Measurements from ENCODE around the gene TMEM125.

DNA sequence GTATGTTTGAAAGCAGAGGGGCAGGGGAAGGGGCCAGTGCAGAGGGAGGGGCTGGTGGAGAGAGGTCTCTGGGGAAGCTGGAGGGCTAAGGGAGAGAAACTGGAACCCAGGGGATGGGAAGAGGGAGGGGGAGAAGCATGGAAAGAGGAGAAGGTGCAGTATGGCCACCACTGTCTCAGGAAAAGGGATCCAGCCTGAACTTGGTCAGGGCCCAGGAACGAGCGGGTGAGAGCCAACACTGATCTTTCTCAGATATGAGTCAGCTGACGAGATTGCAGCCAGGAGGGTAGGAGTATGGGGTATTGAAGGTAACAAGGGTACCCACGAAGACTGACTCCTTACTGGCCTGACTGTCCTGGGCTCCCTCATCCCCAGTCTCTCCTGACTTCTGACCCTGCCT lies 49.0 kb downstream of the TMEM125 start:
- TF ChIP-seq POLR2A (IDR thresholded peaks at IDR 0.05), result no peak
- TF ChIP-seq, protein P1, sequence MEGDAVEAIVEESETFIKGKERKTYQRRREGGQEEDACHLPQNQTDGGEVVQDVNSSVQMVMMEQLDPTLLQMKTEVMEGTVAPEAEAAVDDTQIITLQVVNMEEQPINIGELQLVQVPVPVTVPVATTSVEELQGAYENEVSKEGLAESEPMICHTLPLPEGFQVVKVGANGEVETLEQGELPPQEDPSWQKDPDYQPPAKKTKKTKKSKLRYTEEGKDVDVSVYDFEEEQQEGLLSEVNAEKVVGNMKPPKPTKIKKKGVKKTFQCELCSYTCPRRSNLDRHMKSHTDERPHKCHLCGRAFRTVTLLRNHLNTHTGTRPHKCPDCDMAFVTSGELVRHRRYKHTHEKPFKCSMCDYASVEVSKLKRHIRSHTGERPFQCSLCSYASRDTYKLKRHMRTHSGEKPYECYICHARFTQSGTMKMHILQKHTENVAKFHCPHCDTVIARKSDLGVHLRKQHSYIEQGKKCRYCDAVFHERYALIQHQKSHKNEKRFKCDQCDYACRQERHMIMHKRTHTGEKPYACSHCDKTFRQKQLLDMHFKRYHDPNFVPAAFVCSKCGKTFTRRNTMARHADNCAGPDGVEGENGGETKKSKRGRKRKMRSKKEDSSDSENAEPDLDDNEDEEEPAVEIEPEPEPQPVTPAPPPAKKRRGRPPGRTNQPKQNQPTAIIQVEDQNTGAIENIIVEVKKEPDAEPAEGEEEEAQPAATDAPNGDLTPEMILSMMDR (IDR thresholded peaks at IDR 0.05), result no peak

All from esophagus squamous epithelium (tissue), 4 donors.